HG03097 (cell line): ENCODE data around the gene SUPT7L.
"Not testable (repeated sequence)": the region's sequence is repeated elsewhere in the genome, so short reads cannot be mapped to it uniquely, and the experiment has no call there.

Experiments used
- ATAC-seq: cut with Tn5 transposase; IDR thresholded peaks from one replicate; pipeline ENCODE4 v1.9.1; 2021; ENCODE audit not compliant: unreplicated experiment, low FRiP score

Gene SUPT7L

DNA sequence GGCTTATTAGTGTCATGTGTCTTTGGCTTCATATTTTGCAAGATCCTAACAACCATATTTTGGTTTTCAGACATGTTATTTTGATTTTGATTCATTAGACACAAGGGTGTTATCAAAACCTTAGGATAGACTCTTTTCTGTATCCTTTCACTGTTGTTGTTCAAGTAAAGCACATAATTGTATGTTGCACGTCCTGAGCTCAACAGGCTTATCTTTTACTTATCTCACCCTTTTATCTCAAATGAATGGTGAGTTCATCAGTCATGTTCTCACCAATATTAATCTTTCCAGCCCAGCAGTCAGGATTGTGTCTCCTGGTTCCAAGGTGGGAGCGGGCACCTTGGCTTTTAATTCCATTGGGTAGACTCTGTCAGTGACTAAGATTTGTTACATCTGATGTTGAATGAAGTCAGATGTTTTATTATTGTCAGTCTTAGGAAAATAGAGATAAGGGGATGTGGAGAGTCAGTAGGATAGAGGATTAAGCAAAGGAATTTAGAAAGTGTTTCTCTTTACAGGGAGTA lies 22.6 kb downstream of the SUPT7L start:
- ATAC-seq: no peak

DNA sequence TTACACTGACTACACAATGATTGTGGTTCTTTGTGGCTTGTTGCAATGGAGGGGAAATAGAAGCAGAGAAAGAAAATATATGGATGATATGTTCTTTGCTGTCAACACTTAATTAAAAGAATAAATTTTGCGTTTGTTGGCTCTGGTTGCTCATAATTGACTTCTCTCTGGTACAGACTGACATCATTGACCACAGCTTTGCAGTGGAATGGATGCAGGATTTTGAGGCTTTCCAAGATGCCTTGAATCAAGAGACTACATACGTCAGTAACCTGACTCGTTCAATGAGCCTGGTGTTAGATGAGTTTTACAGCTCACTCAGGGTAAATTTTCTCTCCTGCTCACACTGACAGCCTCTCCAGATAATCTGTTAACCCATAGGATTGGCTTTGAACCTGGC lies 24.7 kb downstream of the SUPT7L start:
- no peak for ATAC-seq

DNA sequence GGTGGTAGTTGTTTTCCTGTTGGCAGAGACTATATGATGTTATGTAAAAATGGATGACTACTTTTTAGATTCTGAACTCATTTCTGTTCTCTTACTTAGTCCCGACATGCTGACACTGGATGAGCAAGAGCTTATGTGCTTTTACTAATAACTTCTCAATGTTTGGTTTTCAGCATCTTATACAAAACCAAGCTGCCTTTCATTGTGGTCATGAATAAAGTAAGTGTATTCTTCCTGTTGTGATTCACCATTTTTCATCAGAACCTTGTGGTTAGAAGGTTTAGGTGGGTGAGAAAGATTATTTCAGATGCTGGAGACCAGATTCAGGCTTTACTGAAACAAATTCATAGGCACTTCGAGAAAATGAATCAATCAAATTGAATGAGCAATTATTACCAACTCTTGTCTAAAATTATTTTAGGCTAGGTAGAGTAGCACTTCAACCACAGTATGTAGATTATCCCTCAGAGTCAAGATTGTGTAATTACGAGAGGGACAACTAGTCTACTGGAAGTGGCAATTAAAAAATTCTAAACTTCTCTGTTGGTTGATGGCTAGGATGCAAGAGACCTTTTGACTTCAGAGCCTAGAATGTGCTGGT lies 25.3 kb downstream of the SUPT7L start:
- no peak for ATAC-seq

DNA sequence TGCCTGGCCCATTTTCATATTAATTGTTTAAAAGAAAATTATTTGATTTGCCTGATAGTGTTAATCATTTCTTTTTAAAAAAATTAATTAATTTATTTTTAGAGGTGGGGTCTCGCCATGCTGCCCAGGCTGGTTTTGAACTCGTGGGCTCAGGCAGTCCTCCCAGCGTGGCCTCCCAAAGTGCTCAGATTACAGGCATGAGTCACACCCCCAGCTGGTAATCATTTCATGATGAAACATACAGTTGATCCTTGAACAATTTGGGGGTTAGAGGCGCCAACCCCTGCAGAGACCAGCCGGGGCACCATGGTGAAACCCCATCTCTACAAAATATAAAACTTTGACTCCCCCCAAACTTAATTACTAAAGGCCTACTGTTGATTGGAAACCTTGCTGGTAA lies 26.6 kb downstream of the SUPT7L start:
- ATAC-seq: no peak

DNA sequence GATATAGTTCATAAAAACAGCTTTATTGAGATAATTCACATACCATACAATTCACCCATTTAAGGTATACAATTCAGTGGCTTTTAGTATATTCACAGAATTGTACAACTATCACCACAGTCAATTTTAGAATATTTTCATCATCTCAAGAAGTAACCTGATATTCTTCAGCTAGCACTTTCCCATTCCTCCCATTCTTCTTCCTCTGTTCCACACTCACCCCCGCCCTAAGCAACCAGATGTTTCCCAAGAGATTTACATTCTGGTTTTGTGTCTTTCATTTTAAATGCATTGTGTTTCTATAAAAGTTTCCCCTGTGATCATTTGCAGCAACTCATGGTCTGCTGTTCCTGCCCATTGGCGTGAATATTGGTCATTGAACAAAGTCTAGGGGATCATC lies 29.1 kb downstream of the SUPT7L start:
- ATAC-seq: no peak

DNA sequence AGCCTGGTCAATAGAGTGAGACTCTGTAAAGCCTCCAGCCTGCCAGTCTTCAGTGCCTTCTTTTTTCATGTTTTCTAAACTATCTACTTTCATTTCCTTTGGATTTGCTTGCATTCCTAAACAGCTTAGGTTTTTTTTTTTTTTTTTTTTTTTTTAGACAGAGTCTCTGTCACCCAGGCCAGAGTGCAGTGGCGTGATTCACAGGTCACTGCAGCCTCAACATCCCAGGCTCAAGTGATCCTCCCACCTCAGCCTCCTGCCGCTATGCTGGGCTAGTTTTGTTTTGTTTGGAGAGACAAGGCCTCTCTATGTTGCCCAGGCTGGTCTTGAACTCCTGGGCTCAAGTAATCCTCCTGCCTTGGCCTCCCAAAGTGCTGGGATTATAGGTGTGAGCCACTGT lies 33.2 kb downstream of the SUPT7L start:
- ATAC-seq: not testable (repeated sequence)

DNA sequence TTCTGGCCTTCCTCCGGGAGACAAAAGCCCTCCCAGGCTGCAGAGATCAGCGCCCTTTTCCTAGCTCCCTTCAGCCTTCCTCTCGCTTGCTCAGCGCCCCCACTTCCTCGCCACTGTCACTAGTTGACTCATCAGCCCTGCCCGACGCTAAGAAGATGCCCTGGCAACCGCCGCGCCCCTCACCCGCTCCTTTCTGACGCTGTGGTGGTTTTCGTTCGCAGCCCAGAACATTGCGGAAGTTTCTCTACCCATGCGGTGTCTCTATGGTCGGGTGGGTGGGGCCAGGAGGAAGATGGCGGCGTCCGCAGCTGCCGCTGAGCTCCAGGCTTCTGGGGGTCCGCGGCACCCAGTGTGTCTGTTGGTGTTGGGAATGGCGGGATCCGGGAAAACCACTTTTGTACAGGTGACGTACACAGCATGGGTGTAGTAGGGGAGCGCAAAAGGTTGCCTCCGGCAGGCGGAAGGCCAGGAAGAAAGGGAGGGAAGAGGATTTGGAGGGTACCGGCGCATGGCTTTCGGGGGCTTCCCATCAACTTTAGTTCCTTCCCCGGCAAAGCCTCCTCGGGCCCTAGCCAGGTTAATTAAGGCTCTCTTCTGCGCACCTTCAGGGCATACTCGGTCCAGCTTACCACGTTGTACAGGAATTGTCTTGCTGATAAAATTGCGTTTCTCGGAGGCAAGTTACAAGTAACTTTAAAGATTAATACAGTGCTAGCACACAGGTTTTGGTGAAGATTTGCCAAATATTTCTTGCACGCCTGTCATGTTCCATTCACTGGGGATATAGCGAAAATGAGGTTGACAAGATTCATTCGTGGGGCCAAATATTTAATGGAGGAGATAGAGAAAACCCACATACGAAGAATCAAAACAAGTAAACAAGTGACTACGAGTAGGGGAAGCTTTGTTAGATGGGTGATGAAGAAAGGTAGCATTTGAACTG lies 34.4 kb downstream of the SUPT7L start, which contains the start of the genes CCDC121 and GPN1:
Gene CCDC121 (minus strand): TSS at position 246 of the 943 bp plus-strand sequence. CDS start 1,213 bp downstream, outside the sequence.
Gene GPN1 (plus strand): TSS at position 284 of the 943 bp plus-strand sequence. CDS start 9 bp downstream, at position 293.
- peak; percentile 94 for ATAC-seq

DNA sequence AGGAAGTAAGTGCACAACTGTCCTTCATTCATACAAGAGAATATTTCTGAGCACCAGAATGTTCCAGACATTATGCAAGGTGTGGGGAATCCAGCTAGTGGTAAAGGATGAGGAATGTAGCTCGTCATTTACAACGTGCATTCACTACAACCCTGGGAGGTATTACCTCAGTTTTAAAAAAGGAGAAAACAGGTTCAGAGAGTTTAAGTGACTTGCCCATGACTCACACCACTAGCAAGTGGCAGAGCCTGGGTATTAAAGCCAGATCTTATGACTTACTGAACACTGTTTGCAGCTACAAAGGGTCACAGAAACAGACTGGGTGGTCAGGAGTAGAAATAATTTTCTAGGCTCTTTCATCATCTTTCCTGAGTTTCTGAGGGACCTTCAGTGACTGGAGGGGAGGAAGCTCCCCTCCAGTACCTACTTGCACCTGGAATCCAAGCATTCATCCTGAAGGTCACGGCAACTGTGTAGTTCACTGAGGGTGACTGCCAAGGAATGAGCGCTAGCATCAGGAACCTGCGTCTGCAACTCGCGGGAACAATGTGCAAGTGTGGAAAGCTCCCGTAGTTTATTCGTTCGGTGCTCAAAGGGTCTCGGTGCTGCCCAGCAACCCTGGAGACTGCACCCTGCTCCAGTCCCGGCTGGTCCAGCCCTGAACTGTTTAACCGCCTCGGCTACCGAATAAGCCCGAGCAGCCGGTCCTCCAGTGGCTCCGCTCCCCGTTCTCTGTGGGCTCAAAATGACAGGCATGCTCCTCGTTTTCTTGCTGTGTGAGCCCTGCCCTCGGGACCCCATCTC lies 35.2 kb downstream of the SUPT7L start:
- ATAC-seq: peak; percentile 15

DNA sequence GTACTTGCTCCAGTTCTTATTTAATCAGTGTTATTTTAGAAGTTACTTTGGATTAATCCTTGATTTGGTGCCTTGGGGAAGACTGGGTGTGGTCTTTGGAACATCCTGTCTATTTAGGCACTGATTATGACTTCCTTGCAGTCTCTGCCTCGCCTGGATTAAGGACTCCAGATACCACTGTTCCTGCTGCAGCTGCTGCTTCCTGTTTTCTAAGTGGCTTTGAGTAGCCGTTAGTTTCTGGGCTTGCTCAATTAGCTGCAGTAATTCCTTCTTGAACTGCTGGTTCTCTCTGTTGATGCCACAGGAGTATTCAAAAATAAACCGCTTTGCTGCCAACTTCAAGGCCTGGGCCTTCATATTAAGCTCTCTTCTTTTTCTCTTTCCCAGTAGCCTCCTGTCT lies 36.5 kb downstream of the SUPT7L start:
- not testable (repeated sequence) for ATAC-seq

DNA sequence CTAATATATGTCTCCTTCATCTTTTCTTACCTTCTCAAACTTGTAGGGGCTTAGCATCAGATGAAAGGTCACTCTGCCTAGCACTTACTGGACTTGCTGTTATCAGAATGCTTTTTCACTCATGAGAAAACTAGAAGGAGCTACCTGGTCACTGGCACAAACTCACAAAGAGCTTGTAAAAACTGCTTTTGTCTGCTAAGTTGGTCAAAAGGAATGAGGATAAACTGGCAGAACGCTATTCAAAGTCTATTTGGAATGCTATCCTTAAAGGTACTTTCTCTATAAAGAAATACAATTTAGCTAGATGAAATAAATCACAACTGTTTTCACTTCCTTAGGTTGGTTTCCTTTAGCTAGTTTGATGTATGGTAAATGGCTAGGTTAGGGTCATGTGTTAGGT lies 37.1 kb downstream of the SUPT7L start:
- ATAC-seq: not testable (repeated sequence)

DNA sequence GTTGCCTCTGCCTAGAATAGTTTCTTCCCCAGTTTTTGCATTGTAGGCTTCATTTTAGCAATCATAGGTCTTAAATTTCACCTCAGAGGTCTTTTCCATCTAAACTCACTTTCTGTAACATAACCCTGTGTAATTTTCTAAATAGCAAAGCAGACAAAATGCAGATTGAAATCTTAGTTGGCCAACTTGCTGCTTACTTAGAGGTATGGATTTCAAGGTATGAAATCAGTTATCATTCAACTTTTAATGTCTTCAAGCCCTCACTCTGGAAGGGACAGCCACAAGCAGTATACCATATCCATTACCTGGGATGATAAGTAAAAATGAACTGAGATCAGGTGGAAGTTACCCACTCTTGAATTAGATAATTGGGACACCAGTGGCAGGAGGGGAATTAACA lies 38.5 kb downstream of the SUPT7L start:
- ATAC-seq: no peak

DNA sequence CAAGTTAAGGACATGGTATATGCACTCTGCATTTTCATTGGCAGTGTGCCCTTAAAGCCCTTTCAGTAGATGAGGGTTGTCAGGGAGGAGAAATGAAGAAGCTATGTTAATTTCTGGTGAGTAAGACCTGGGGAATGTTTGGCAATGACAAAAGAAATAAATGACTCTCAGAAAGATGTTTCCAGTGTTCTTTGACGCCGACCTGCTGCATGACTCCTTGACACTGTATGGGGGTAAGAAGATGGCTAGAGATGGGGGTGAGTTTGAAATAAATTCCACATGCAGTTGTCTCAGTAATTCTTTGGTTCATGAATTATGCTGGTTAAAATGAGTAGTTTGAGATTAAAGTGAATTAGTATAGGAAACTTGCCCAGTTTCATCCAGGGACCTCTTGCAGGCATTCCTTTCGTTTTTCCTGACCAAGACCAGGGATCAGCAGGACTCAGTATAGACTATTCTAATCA lies 40.5 kb downstream of the SUPT7L start:
- ATAC-seq: no peak

DNA sequence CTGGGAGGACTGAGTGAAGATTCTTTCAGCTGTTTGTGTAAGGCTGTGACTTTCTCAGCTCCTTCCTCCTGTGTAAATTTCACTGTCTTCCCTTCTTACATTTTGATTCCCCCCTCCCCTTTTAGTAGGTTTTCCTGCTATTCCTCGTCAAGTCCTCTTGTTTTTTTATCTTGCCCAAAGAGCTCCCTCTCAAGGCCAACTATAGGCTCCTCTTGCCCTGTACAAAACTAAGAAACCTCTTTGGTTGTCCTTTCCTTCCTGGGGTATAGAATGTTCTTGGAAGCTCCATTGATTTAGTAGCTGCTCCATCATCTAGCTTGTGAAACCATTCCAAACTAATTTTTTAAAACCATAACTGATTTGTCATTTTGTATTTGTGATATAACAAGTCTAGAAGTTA lies 41.9 kb downstream of the SUPT7L start:
- ATAC-seq: no peak

DNA sequence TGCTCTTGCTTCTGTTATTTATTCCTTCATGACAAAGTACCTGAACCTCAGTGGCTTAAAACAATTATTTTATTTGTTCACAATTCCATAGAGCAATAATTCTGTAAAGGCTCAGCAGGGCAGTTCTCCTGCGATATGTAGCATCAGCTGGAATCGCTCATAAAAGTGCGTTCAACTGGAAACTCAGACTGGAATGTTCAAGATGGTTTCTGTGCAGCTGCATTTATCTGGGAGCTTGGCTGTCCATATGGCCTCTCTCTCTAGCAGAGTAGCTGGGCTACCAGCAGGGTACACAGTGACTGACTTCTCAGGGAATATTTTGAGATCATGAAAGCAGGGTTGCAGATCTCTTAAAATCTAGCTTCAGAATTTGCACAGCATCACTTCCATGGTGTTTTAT lies 48.1 kb downstream of the SUPT7L start:
- no peak for ATAC-seq

DNA sequence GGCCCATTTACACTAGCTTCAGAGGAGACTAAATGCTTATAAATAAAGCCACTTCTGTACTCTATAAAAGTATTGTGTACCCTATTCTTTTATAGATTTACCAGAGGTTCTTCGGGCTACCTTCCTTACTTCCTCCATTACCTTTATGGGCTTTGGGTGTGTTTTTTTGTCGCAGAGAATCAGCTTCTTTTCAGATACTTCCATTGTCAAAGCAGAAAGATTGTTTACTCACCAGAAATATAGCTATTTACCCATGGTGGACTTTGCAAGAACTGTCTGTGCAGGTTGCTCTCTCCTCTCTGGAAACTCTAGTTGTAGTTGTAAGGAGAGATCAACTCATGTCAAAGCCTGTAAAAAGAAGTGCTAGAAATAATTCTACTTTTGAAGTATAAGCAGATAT lies 49.4 kb downstream of the SUPT7L start:
- ATAC-seq: no peak

DNA sequence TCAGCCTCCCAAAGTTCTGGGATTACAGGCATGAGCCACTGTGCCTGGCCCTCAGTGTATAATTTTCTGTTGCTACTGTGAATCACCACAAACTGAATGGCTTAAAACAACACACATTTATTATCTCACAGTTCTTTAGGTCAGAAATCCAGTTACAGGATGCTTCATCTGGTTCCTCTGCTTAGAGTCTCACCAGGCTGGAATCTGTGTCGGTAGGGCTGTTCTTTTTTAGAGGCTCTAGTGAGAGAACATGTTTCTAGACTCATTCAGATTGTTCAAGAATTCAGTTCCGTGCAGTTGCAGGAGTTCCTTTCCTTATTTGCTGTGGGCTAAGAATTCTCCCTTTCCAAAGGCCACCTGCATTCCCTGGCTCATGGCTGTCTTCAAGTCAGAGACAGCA lies 56.8 kb downstream of the SUPT7L start:
- no peak for ATAC-seq
